Measurements from ENCODE around the gene SLC9B1.
"Not testable (repeated sequence)": the region's sequence is repeated elsewhere in the genome, so short reads cannot be mapped to it uniquely, and the experiment has no call there.

The SLC9B1 gene

GRCh38 chr4:103011378-103012025, 8.0 kb downstream of the SLC9B1 start:
- no peak for DNase-seq

- no peak for DNase-seq
Observed at GRCh38 chr4:103010804-103011203, 8.7 kb downstream of the SLC9B1 start.

GRCh38 chr4:103008875-103009729, 10.4 kb downstream of the SLC9B1 start:
- DNase-seq: no peak

GRCh38 chr4:103002551-103002950, 17.0 kb downstream of the SLC9B1 start:
- DNase-seq: no peak

GRCh38 chr4:102994803-102995202, 24.7 kb downstream of the SLC9B1 start:
- DNase-seq: no peak

- DNase-seq: not testable (repeated sequence)
Observed at GRCh38 chr4:102993985-102994384, 25.5 kb downstream of the SLC9B1 start.

- no peak for DNase-seq
Observed at GRCh38 chr4:102988429-102989020, 31.0 kb downstream of the SLC9B1 start.

GRCh38 chr4:102981005-102981404, 38.5 kb downstream of the SLC9B1 start:
- no peak for DNase-seq

GRCh38 chr4:102961813-102962212, 57.7 kb downstream of the SLC9B1 start:
- not testable (repeated sequence) for DNase-seq

- DNase-seq: no peak
Observed at GRCh38 chr4:102959496-102959895, 60.0 kb downstream of the SLC9B1 start.

GRCh38 chr4:102945066-102945465, 74.4 kb downstream of the SLC9B1 start:
- no peak for DNase-seq

GRCh38 chr4:102938063-102938462, 81.4 kb downstream of the SLC9B1 start:
- DNase-seq: not testable (repeated sequence)

- DNase-seq: no peak
Observed at GRCh38 chr4:102935716-102936115, 83.8 kb downstream of the SLC9B1 start.

GRCh38 chr4:102919697-102920096, 99.8 kb downstream of the SLC9B1 start:
- not testable (repeated sequence) for DNase-seq

GRCh38 chr4:102918859-102919258, 100.6 kb downstream of the SLC9B1 start:
- DNase-seq: no peak

- DNase-seq: no peak
Observed at GRCh38 chr4:102901804-102902203, 117.7 kb downstream of the SLC9B1 start.

GRCh38 chr4:102897610-102898009, 121.9 kb downstream of the SLC9B1 start:
- not testable (repeated sequence) for DNase-seq

GRCh38 chr4:102896547-102896946, 123.0 kb downstream of the SLC9B1 start:
- DNase-seq: not testable (repeated sequence)

GRCh38 chr4:102889866-102890265, 129.6 kb downstream of the SLC9B1 start:
- DNase-seq: not testable (repeated sequence)

- not testable (repeated sequence) for DNase-seq
Observed at GRCh38 chr4:102888570-102888969, 130.9 kb downstream of the SLC9B1 start.

- no peak for DNase-seq
Observed at GRCh38 chr4:102883278-102883677, 136.2 kb downstream of the SLC9B1 start.

- DNase-seq: no peak
Observed at GRCh38 chr4:102881343-102881742, 138.2 kb downstream of the SLC9B1 start.

GRCh38 chr4:102878901-102879300, 140.6 kb downstream of the SLC9B1 start:
- no peak for DNase-seq

GRCh38 chr4:102878349-102878748, 141.2 kb downstream of the SLC9B1 start:
- not testable (repeated sequence) for DNase-seq

Measured in NCI-H1436 treated with DMSO at 0.1 percent for 48 hours (cell line).